Measurements from ENCODE around the gene ITPR3.

DNA sequence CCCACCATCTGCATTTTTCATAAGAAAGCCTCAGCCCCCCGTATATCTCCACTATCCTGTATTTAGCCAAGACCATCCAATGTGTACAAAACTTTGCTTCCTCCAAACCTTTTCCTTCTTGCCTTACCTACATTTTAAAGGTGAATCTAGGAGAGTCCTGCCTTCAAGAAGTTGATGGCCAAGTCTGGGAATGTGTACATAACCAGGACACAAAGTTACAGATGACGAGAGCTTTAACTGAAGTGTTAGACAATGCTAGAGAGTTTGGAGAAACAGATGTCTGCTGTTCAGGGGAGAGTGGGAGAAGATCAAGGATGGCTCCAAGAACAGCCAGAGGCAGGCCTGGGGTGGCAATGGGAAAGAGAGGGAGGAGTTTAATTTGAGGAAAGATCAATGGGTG, 92.7 kb downstream of the ITPR3 start:
- TF ChIP-seq CTCF (IDR thresholded peaks at IDR 0.05) (no peak), POLR2A (IDR thresholded peaks at IDR 0.05) (no peak)
